ENCODE measurements around the gene HDAC7. TPM values are rescaled to one million over a fixed set of nuclear protein-coding genes. Genes with fewer than 3 reads are reported as not detected.
A peak's percentile ranks its signal among the peaks of the same experiment; 100 is the strongest.
"Not testable (repeated sequence)": the region's sequence is repeated elsewhere in the genome, so short reads cannot be mapped to it uniquely, and the experiment has no call there.

HDAC7 gene
- total RNA-seq, 1 donor from 2014 or later, result 31.7 TPM

GRCh38 chr12:47849261-47849660, 29.6 kb upstream of the HDAC7 start:
- no peak for DNase-seq (ENCODE audit: low read depth in 2 of 2)

- peak; percentile 13 to 37 for DNase-seq (ENCODE audit: low read depth in 2 of 2)
These were observed 29.1 kb upstream of the HDAC7 start for GRCh38 chr12:47848853-47849252.

GRCh38 chr12:47846294-47846996, 26.7 kb upstream of the HDAC7 start:
- no peak for DNase-seq (ENCODE audit: low read depth in 2 of 2)

- no peak for DNase-seq (ENCODE audit: low read depth in 2 of 2)
These were observed 25.4 kb upstream of the HDAC7 start for GRCh38 chr12:47845081-47845480.

GRCh38 chr12:47844264-47845019, 24.7 kb upstream of the HDAC7 start:
- no peak for DNase-seq (ENCODE audit: low read depth in 2 of 2)

GRCh38 chr12:47843226-47843980, 23.7 kb upstream of the HDAC7 start:
- no peak for DNase-seq (ENCODE audit: low read depth in 2 of 2)

- DNase-seq (ENCODE audit: low read depth in 2 of 2), result not testable (repeated sequence)
These were observed 22.8 kb upstream of the HDAC7 start for GRCh38 chr12:47842543-47842942.

GRCh38 chr12:47841910-47842309, 22.2 kb upstream of the HDAC7 start:
- no peak for DNase-seq (ENCODE audit: low read depth in 2 of 2)

GRCh38 chr12:47841501-47841900, 21.8 kb upstream of the HDAC7 start:
- DNase-seq (ENCODE audit: low read depth in 2 of 2), result no peak

- DNase-seq (ENCODE audit: low read depth in 2 of 2), result no peak
These were observed 20.9 kb upstream of the HDAC7 start for GRCh38 chr12:47840571-47840970.

- no peak for DNase-seq (ENCODE audit: low read depth in 2 of 2)
These were observed 19.6 kb upstream of the HDAC7 start for GRCh38 chr12:47839214-47839876.

GRCh38 chr12:47838286-47838931, 18.7 kb upstream of the HDAC7 start:
- DNase-seq (ENCODE audit: low read depth in 2 of 2), result peak; percentile 67 to 68

GRCh38 chr12:47837190-47838171, 17.8 kb upstream of the HDAC7 start:
- peak; percentile 84 to 85 for DNase-seq (ENCODE audit: low read depth in 2 of 2)

GRCh38 chr12:47835831-47836155, 16.1 kb upstream of the HDAC7 start:
- DNase-seq (ENCODE audit: low read depth in 2 of 2), result no peak

GRCh38 chr12:47835006-47835830, 15.5 kb upstream of the HDAC7 start:
- DNase-seq (ENCODE audit: low read depth in 2 of 2), result no peak

- DNase-seq (ENCODE audit: low read depth in 2 of 2), result no peak
These were observed 14.6 kb upstream of the HDAC7 start for GRCh38 chr12:47834199-47834903.

- no peak for DNase-seq (ENCODE audit: low read depth in 2 of 2)
These were observed 13.9 kb upstream of the HDAC7 start for GRCh38 chr12:47833591-47834012.

GRCh38 chr12:47832263-47832933, 12.7 kb upstream of the HDAC7 start:
- no peak for DNase-seq (ENCODE audit: low read depth in 2 of 2)
